Measurements from ENCODE around the gene TOX2.

GRCh38 chr20:43931976-43932375, 17.3 kb downstream of the TOX2 start:
- TF ChIP-seq CTCF (IDR thresholded peaks at IDR 0.05 in 8 of 11, conservative IDR thresholded peaks at IDR 0.05 in 3 of 11) (no peak), POLR2A (IDR thresholded peaks at IDR 0.05) (no peak)
